GM21825 (cell line): ENCODE results near the gene NFE2L3.
A peak's percentile ranks its signal among the peaks of the same experiment; 100 is the strongest.
"Not testable (repeated sequence)": the region's sequence is repeated elsewhere in the genome, so short reads cannot be mapped to it uniquely, and the experiment has no call there.

Experiments
- ATAC-seq: cut with Tn5 transposase; IDR thresholded peaks from one replicate; pipeline ENCODE4 v1.9.1; 2021; ENCODE audit warnings: mild to moderate bottlenecking, moderate library complexity; ENCODE audit not compliant: unreplicated experiment

The NFE2L3 gene

GRCh38 chr7:26151953-26152781 lies at the start of gene NFE2L3:
NFE2L3 (plus strand) TSS chr7:26152198; CDS start chr7:26152499, 301 bp downstream.
- peak; percentile 59 for ATAC-seq

- ATAC-seq, result no peak
Observed at GRCh38 chr7:26103596-26103995, 48.4 kb upstream of the NFE2L3 start.

- ATAC-seq, result no peak
Observed at GRCh38 chr7:26105236-26105635, 46.8 kb upstream of the NFE2L3 start.

GRCh38 chr7:26105931-26106330 lies 46.1 kb upstream of the NFE2L3 start:
- ATAC-seq, result no peak

GRCh38 chr7:26112203-26112740 lies 39.7 kb upstream of the NFE2L3 start:
- ATAC-seq, result no peak

- ATAC-seq, result no peak
Observed at GRCh38 chr7:26115650-26116049, 36.3 kb upstream of the NFE2L3 start.

- ATAC-seq, result no peak
Observed at GRCh38 chr7:26117142-26117807, 34.7 kb upstream of the NFE2L3 start.

GRCh38 chr7:26117970-26118369 lies 34.0 kb upstream of the NFE2L3 start:
- no peak for ATAC-seq

GRCh38 chr7:26122745-26123144 lies 29.3 kb upstream of the NFE2L3 start:
- ATAC-seq, result no peak

GRCh38 chr7:26124775-26125174 lies 27.2 kb upstream of the NFE2L3 start:
- not testable (repeated sequence) for ATAC-seq

- ATAC-seq, result no peak
Observed at GRCh38 chr7:26127411-26127810, 24.6 kb upstream of the NFE2L3 start.

- ATAC-seq, result no peak
Observed at GRCh38 chr7:26131056-26131589, 20.9 kb upstream of the NFE2L3 start.

GRCh38 chr7:26135076-26135475 lies 16.9 kb upstream of the NFE2L3 start:
- no peak for ATAC-seq

GRCh38 chr7:26135551-26135950 lies 16.4 kb upstream of the NFE2L3 start:
- no peak for ATAC-seq

- ATAC-seq, result no peak
Observed at GRCh38 chr7:26136831-26137230, 15.2 kb upstream of the NFE2L3 start.

- no peak for ATAC-seq
Observed at GRCh38 chr7:26140380-26140779, 11.6 kb upstream of the NFE2L3 start.

- ATAC-seq, result no peak
Observed at GRCh38 chr7:26141077-26141476, 10.9 kb upstream of the NFE2L3 start.

GRCh38 chr7:26143298-26144048 lies 8.5 kb upstream of the NFE2L3 start:
- no peak for ATAC-seq

GRCh38 chr7:26144184-26145080 lies 7.6 kb upstream of the NFE2L3 start:
- ATAC-seq, result no peak

- no peak for ATAC-seq
Observed at GRCh38 chr7:26145238-26145637, 6.8 kb upstream of the NFE2L3 start.
